Lower lobe of right lung (tissue), 2 donors: ENCODE measurements around the gene NINL. TPM values are rescaled to one million over a fixed set of nuclear protein-coding genes. Genes with fewer than 3 reads are reported as not detected.

Experiments used
- ATAC-seq, 2 donors: fragments of 200-7000 bp; cut with Tn5 transposase; one replicate each; pipeline ENCODE4 v1.9.1; 2020 to 2022; ENCODE audit warnings: mild to moderate bottlenecking in 2 of 2, moderate library complexity in 2 of 2
- DNase-seq: peaks from one replicate; pipeline ENCODE4 v3.0.0-alpha.2; 2020
- H3K27ac ChIP-seq: fragments of 200-600 bp; one replicate; pipeline ENCODE4 v1.8.0; 2022
- H3K27me3 ChIP-seq: fragments of 200-600 bp; one replicate; pipeline ENCODE4 v1.8.0; 2022; ENCODE audit warnings: low read depth
- H3K36me3 ChIP-seq: fragments of 200-600 bp; one replicate; pipeline ENCODE4 v1.8.0; 2022; ENCODE audit warnings: mild to moderate bottlenecking
- H3K4me1 ChIP-seq: fragments of 200-600 bp; one replicate; pipeline ENCODE4 v1.8.0; 2022
- H3K4me3 ChIP-seq: fragments of 200-600 bp; one replicate; pipeline ENCODE4 v1.8.0; 2022; ENCODE audit warnings: mild to moderate bottlenecking
- H3K9me3 ChIP-seq: fragments of 200-600 bp; one replicate; pipeline ENCODE4 v1.8.0; 2022
- CTCF ChIP-seq: fragments of 200-600 bp; IDR thresholded peaks from one replicate; pipeline ENCODE4 v1.8.0; 2022; ENCODE audit warnings: antibody characterized with exemption, mild to moderate bottlenecking
- intact Hi-C: fragments of 100-400 bp; cut with DNase I; formaldehyde crosslinking; loops from one replicate; pipeline ENCODE4 v1.11.0; 2022
- total RNA-seq: library from RNA; stranded (reverse); fragmentation: NEBNext Ultra II Directional; extraction: Animal tissue kit (Norgen Biotek cat#: 25700); gene quantifications from one replicate; pipeline ENCODE4 v1.2.1, GENCODE V29; 2021
- donor health status: DM: no; HTN: yes; CAD: no; lungs with severe emphysema.

Gene NINL
- total RNA-seq, 1 donor from 2014 or later = 10.7 TPM

GRCh38 chr20:25483431-25484132 is 101.7 kb downstream of the NINL start:
- intact Hi-C loops = no loop called here
- H3K9me3 ChIP-seq = no peaks in the 10 kb centered on the region
- peaks cover 11% of the 10 kb centered on the region for H3K36me3 ChIP-seq
- no peaks in the 10 kb centered on the region for H3K4me1 ChIP-seq
- DNase-seq = no peak
- no peak for ATAC-seq
- H3K4me3 ChIP-seq = no peak overlapping the region
- H3K27me3 ChIP-seq = no peaks in the 10 kb centered on the region
- H3K27ac ChIP-seq = no peak overlapping the region
- TF ChIP-seq CTCF = no peak

GRCh38 chr20:25481918-25482253 is 103.4 kb downstream of the NINL start:
- no peak for TF ChIP-seq CTCF
- ATAC-seq = no peak
- DNase-seq = no peak

GRCh38 chr20:25481235-25481917 is 104.0 kb downstream of the NINL start:
- Histone ChIP-seq H3K27me3 (no peaks in the 10 kb centered on the region), H3K4me3 (no peak overlapping the region), H3K36me3 (peaks cover 13% of the 10 kb centered on the region), H3K4me1 (no peaks in the 10 kb centered on the region), H3K9me3 (no peaks in the 10 kb centered on the region), H3K27ac (no peak overlapping the region)
- intact Hi-C loops = no loop called here
- ATAC-seq (no peak), DNase-seq (no peak)
- TF ChIP-seq CTCF = no peak

More at GRCh38 chr20:25481918-25482253, 103.4 kb downstream of the NINL start:
- H3K36me3 ChIP-seq = peaks cover 13% of the 10 kb centered on the region
- H3K27ac ChIP-seq = no peak overlapping the region
- H3K27me3 ChIP-seq = no peaks in the 10 kb centered on the region
- no peak overlapping the region for H3K4me3 ChIP-seq
- no peaks in the 10 kb centered on the region for H3K4me1 ChIP-seq
- no peaks in the 10 kb centered on the region for H3K9me3 ChIP-seq
- intact Hi-C loops = no loop called here

GRCh38 chr20:25480797-25481196 is 104.5 kb downstream of the NINL start:
- Histone ChIP-seq H3K9me3 (no peaks in the 10 kb centered on the region), H3K27ac (no peak overlapping the region), H3K36me3 (peaks cover 13% of the 10 kb centered on the region), H3K4me1 (no peaks in the 10 kb centered on the region), H3K27me3 (no peaks in the 10 kb centered on the region), H3K4me3 (no peak overlapping the region)
- TF ChIP-seq CTCF = no peak
- ATAC-seq (no peak), DNase-seq (no peak)
- intact Hi-C loops = no loop called here

- no peaks in the 10 kb centered on the region for H3K9me3 ChIP-seq
Measured at GRCh38 chr20:25480156-25480555, 105.2 kb downstream of the NINL start.

More at GRCh38 chr20:25480156-25480555, 105.2 kb downstream of the NINL start:
- H3K27ac ChIP-seq = no peak overlapping the region
- no peak for TF ChIP-seq CTCF
- no peaks in the 10 kb centered on the region for H3K27me3 ChIP-seq
- intact Hi-C loops = no loop called here
- no peak for DNase-seq
- H3K4me1 ChIP-seq = no peaks in the 10 kb centered on the region
- H3K36me3 ChIP-seq = peaks cover 13% of the 10 kb centered on the region
- ATAC-seq = no peak
- H3K4me3 ChIP-seq = no peak overlapping the region
